H1 (cell line): Measurements from ENCODE around the gene ASF1B. TPM values are rescaled to one million over a fixed set of nuclear protein-coding genes. Genes with fewer than 3 reads are reported as not detected.

Experiments
- CTCF ChIA-PET: fragments of 300-600 bp; sonication (Branson Sonifier 250); formaldehyde crosslinking; loops from one replicate; lab custom pipeline; 2021; ENCODE audit not compliant: partially characterized antibody; lab: Charles Lee
- POLR2A ChIA-PET: fragments of 300-600 bp; sonication (Branson Sonifier 250); formaldehyde crosslinking; loops from one replicate; lab custom pipeline; 2021; ENCODE audit warnings: inconsistent platforms; ENCODE audit not compliant: partially characterized antibody; lab: Charles Lee
- DNase-seq, 2 experiments: peaks; one replicate each; pipeline versions ENCODE4 v3.0.0 to v3.0.0-alpha.2; 2010 to 2022; ENCODE audit warnings: low spot score in 2 of 2, low read depth in 1 of 2, mixed read lengths in 1 of 2
- FAIRE-seq: peaks from 2 replicates; lab custom pipeline; 2011; peaks lifted over from hg19 to GRCh38; lab: Jason Lieb, UNC
- H2AFZ ChIP-seq: 2 replicates; pipeline ENCODE4 v1.8.1; 2012; ENCODE audit warnings: low read length, inconsistent platforms
- H2AK5ac ChIP-seq: 2 replicates; pipeline ENCODE4 v1.6.1; 2013; ENCODE audit warnings: low read depth, low read length
- H2BK120ac ChIP-seq: replicated peaks from 2 replicates; pipeline ENCODE3; 2013; ENCODE audit warnings: low read depth, low read length, inconsistent platforms
- H2BK12ac ChIP-seq: 2 replicates; pipeline ENCODE4 v1.6.1; 2013; ENCODE audit warnings: low read depth, low read length
- H2BK15ac ChIP-seq: 2 replicates; pipeline ENCODE4 v1.6.1; 2013; ENCODE audit warnings: low read length
- H2BK20ac ChIP-seq: 2 replicates; pipeline ENCODE4 v1.6.1; 2013; ENCODE audit warnings: low read length
- H2BK5ac ChIP-seq: 2 replicates; pipeline ENCODE4 v1.6.1; 2013; ENCODE audit warnings: low read depth, low read length
- H3K14ac ChIP-seq: 2 replicates; pipeline ENCODE4 v1.6.1; 2013; ENCODE audit warnings: inconsistent platforms; ENCODE audit not compliant: insufficient read length
- H3K18ac ChIP-seq: 2 replicates; pipeline ENCODE4 v1.6.1; 2013; ENCODE audit warnings: low read length; ENCODE audit errors: extremely low read depth
- H3K23ac ChIP-seq: 2 replicates; pipeline ENCODE4 v1.6.1; 2013; ENCODE audit warnings: inconsistent platforms; ENCODE audit not compliant: insufficient read length
- H3K23me2 ChIP-seq: 2 replicates; pipeline ENCODE4 v1.6.1; 2013; ENCODE audit warnings: low read depth, low read length
- H3K27ac ChIP-seq: 2 replicates; pipeline ENCODE4 v1.6.1; 2011; ENCODE audit warnings: low read depth, low read length, inconsistent platforms
- H3K27me3 ChIP-seq, 4 experiments: replicated peaks in 1 of 4; 1 replicate in 1 of 4; 2 replicates in 3 of 4; pipeline versions ENCODE4 v1.6.1 to v1.8.1; 2011 to 2013; ENCODE audit warnings: low read length in 3 of 4, mild to moderate bottlenecking in 3 of 4, inconsistent platforms in 2 of 4, mixed read lengths in 2 of 4, moderate library complexity in 1 of 4; ENCODE audit not compliant: control insufficient read depth in 3 of 4, insufficient read depth in 3 of 4; ENCODE audit errors: extremely low read depth in 1 of 4
- H3K36me3 ChIP-seq, 4 experiments: 2 replicates each; pipeline versions ENCODE4 v1.6.1 to v1.8.1; 2011 to 2013; ENCODE audit warnings: mild to moderate bottlenecking in 4 of 4, low read length in 3 of 4, moderate library complexity in 2 of 4, control low read depth in 1 of 4, inconsistent platforms in 1 of 4; ENCODE audit not compliant: insufficient read depth in 4 of 4, control insufficient read depth in 2 of 4
- H3K4ac ChIP-seq: replicated peaks from 2 replicates; pipeline ENCODE3; 2013; ENCODE audit warnings: low read length, low read depth, mixed read lengths, inconsistent platforms; ENCODE audit not compliant: insufficient read length
- H3K4me1 ChIP-seq, 4 experiments: replicated peaks in 1 of 4; 1 replicate in 1 of 4; 2 replicates in 3 of 4; pipeline versions ENCODE4 v1.6.1 to v1.8.1; 2011 to 2013; ENCODE audit warnings: low read length in 3 of 4, inconsistent platforms in 2 of 4, mixed read lengths in 1 of 4; ENCODE audit not compliant: insufficient read depth in 4 of 4, control insufficient read depth in 3 of 4
- H3K4me2 ChIP-seq, 2 experiments: 2 replicates each; pipeline versions ENCODE4 v1.6.1 to v1.8.1; 2011 to 2013; ENCODE audit warnings: low read depth in 2 of 2, low read length in 2 of 2, control low read depth in 1 of 2, inconsistent platforms in 1 of 2, mild to moderate bottlenecking in 1 of 2; ENCODE audit not compliant: insufficient read depth in 1 of 2
- H3K4me3 ChIP-seq, 4 experiments: fragments of 200-600, 300-600 bp in 1 of 4; sonication (generic), shearing (Covaris generic), sonication (Bioruptor Twin) in 1 of 4; 2 replicates each; pipeline versions ENCODE4 v1.5.1 to v1.8.1; 2011 to 2016; ENCODE audit warnings: low read length in 4 of 4, low read depth in 3 of 4, control low read depth in 2 of 4, inconsistent platforms in 2 of 4, mild to moderate bottlenecking in 2 of 4, mixed read lengths in 1 of 4, moderate library complexity in 1 of 4; ENCODE audit not compliant: insufficient read depth in 2 of 4; ENCODE audit errors: extremely low read depth in 1 of 4
- H3K56ac ChIP-seq: replicated peaks from 2 replicates; pipeline ENCODE3; 2013; ENCODE audit warnings: low read depth, mild to moderate bottlenecking, mixed read lengths, low read length, inconsistent platforms; ENCODE audit not compliant: insufficient read length
- H3K79me1 ChIP-seq: 2 replicates; pipeline ENCODE4 v1.6.1; 2013; ENCODE audit warnings: low read depth, low read length, control low read depth
- H3K79me2 ChIP-seq, 2 experiments: 2 replicates each; pipeline versions ENCODE4 v1.6.1 to v1.8.1; 2012 to 2013; ENCODE audit warnings: low read length in 2 of 2, mild to moderate bottlenecking in 2 of 2, inconsistent platforms in 1 of 2; ENCODE audit not compliant: insufficient read depth in 2 of 2, control insufficient read depth in 1 of 2
- H3K9ac ChIP-seq, 4 experiments: replicated peaks in 1 of 4; 1 replicate in 1 of 4; 2 replicates in 3 of 4; pipeline versions ENCODE4 v1.6.1 to v1.8.1; 2011 to 2013; ENCODE audit warnings: low read depth in 3 of 4, low read length in 3 of 4, control low read depth in 2 of 4, mild to moderate bottlenecking in 2 of 4, moderate library complexity in 2 of 4, inconsistent platforms in 1 of 4; ENCODE audit errors: extremely low read depth in 1 of 4
- H3K9me3 ChIP-seq, 2 experiments: 2 replicates each; pipeline versions ENCODE4 v1.6.1 to v1.8.1; 2012 to 2013; ENCODE audit warnings: mild to moderate bottlenecking in 2 of 2, moderate library complexity in 2 of 2, control low read depth in 1 of 2, inconsistent platforms in 1 of 2, low read depth in 1 of 2, low read length in 1 of 2, mixed read lengths in 1 of 2; ENCODE audit not compliant: insufficient read depth in 2 of 2
- H4K20me1 ChIP-seq, 2 experiments: replicated peaks in 1 of 2; 2 replicates each; pipeline versions ENCODE3 to v1.8.1; 2011 to 2013; ENCODE audit warnings: inconsistent platforms in 2 of 2, low read length in 2 of 2, mild to moderate bottlenecking in 1 of 2; ENCODE audit not compliant: insufficient read depth in 2 of 2, control insufficient read depth in 1 of 2
- H4K5ac ChIP-seq: 2 replicates; pipeline ENCODE4 v1.6.1; 2013; ENCODE audit warnings: low read length, low read depth, mixed read lengths, inconsistent platforms; ENCODE audit not compliant: insufficient read length
- H4K8ac ChIP-seq: 2 replicates; pipeline ENCODE4 v1.8.0; 2013; ENCODE audit warnings: mild to moderate bottlenecking, moderate library complexity, low read length, inconsistent platforms; ENCODE audit not compliant: insufficient read depth; ENCODE audit errors: extremely low read depth
- H4K91ac ChIP-seq: replicated peaks from 2 replicates; pipeline ENCODE3; 2013; ENCODE audit warnings: low read length, mixed read lengths, inconsistent platforms; ENCODE audit not compliant: insufficient read length
- CBX8 ChIP-seq: fragments of 300-800, 300-1000 bp; sonication (generic); IDR thresholded peaks from 2 replicates; pipeline ENCODE4 v1.7.1; 2016; ENCODE audit warnings: low read depth, low read length, borderline replicate concordance
- CHD1 ChIP-seq: IDR thresholded peaks from 2 replicates; pipeline ENCODE4 v1.6.1; 2012; ENCODE audit warnings: low read depth, low read length, improper control_type of control experiment
- JUND ChIP-seq: IDR thresholded peaks from 2 replicates; pipeline ENCODE4 v1.6.1; 2011; ENCODE audit warnings: mild to moderate bottlenecking, improper control_type of control experiment, low read length
- MAFK ChIP-seq: IDR thresholded peaks from 2 replicates; pipeline ENCODE4 v1.6.1; 2012; ENCODE audit warnings: low read depth, mild to moderate bottlenecking, improper control_type of control experiment, low read length
- PHF8 ChIP-seq: fragments of 200-600 bp; sonication (generic); conservative IDR thresholded peaks from 2 replicates; pipeline ENCODE4 v1.7.1; 2012; ENCODE audit warnings: low read depth, mild to moderate bottlenecking, inconsistent platforms, low read length, moderate library complexity
- WGBS, 2 experiments: shearing (Covaris generic) in 1 of 2; methylation state at CpG; one replicate each; pipeline versions ENCODE4 v1.1.6 to v1.1.7; 2013 to 2015; ENCODE audit warnings: low lambda C conversion rate in 2 of 2, mixed read lengths in 2 of 2, inconsistent platforms in 1 of 2, low coverage in 1 of 2, missing lambda C conversion rate in 1 of 2; ENCODE audit not compliant: insufficient replicate concordance in 2 of 2, insufficient coverage in 1 of 2, insufficient read length in 1 of 2; ENCODE audit errors: extremely low coverage in 1 of 2, missing lambda C conversion rate in 1 of 2; 5-methylcytosine and 5-hydroxymethylcytosine counted together
- polyA plus RNA-seq, 7 experiments: library from polyadenylated mRNA; depleted of rRNA in 3 of 7; stranded (reverse) in 5 of 7; unstranded in 2 of 7; fragments of >200 nt in 5 of 7; fragments of 200-250 nt in 2 of 7; gene quantifications; 1 replicate in 5 of 7; 2 replicates in 1 of 7; 4 replicates in 1 of 7; pipeline versions ENCODE4 v1.2.1 to v1.2.3, GENCODE V29; 2011 to 2013; ENCODE audit warnings: missing spikeins in 2 of 7, mixed read lengths in 2 of 7
- total RNA-seq: library from RNA; stranded (reverse); fragmentation: NEBNext Ultra II Directional; extraction: Animal tissue kit (Norgen Biotek cat#: 25700); gene quantifications from 2 replicates; pipeline ENCODE4 v1.2.1, GENCODE V29; 2021

Gene ASF1B
- total and polyA plus RNA-seq, 2 of the 8 experiments (the other 6 are each of a cell fraction or from before 2014, with no cell fraction given): 32.6 to 59.2 TPM

DNA sequence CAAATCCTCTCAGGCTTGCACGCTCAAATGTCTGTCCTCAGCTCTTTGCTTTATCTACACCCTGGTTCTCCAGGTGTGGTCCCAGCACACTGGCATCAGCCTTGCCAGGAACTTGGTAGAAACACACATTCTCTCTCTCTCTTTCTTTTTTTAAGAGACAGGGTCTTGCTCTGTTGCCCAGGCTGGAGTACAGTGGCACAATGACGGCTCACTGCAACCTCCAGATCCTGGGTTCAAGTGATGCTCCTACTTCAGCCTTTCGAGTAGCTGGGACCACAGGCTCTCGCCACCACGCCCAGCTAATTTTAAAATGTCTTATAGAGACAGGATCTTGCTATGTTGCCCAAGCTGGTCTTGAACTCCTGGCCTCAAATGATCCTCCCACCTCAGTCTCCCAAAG lies 48.8 kb upstream of the ASF1B start:
- Histone ChIP-seq H4K5ac (no peak overlapping the region), H4K8ac (no peak overlapping the region), H3K18ac (no peak overlapping the region)
- POLR2A ChIA-PET: interaction anchor here (0.6 to 0.7 kb wide), 2 partner anchors 23 to 253 kb away, joined by 3 to 4 read pairs; no protein-coding TSS in a partner anchor
- no peak for TF ChIP-seq MAFK
- TF ChIP-seq CBX8: no peak
- TF ChIP-seq CHD1: no peak
- TF ChIP-seq JUND: no peak
- no peak for TF ChIP-seq PHF8
- TF ChIP-seq, all 59 proteins: peak for 0
- Histone ChIP-seq H3K56ac (no peak overlapping the region), H3K4me3 (no peak overlapping the region), H3K79me2 (peaks cover 4 to 49% of the 10 kb centered on the region in 2 experiments; a peak in 3 of 4 replicates), H3K4ac (no peak overlapping the region), H2AK5ac (no peak overlapping the region), H3K79me1 (peaks cover 3% of the 10 kb centered on the region), H2AFZ (no peak overlapping the region), H2BK15ac (no peak overlapping the region), H3K14ac (no peak overlapping the region), H4K91ac (no peak overlapping the region), H3K27me3 (no peaks in the 10 kb centered on the region), H2BK5ac (no peak overlapping the region), H3K23ac (no peak overlapping the region), H3K4me1 (no peaks in the 10 kb centered on the region), H3K36me3 (peaks cover 0 to 3% (median 0%) of the 10 kb centered on the region in 4 experiments; a peak in 1 of 8 replicates), H3K27ac (no peak overlapping the region), H3K23me2 (no peaks in the 10 kb centered on the region), H3K9me3 (no peaks in the 10 kb centered on the region), H2BK20ac (no peak overlapping the region), H3K4me2 (no peak overlapping the region), H2BK120ac (no peak overlapping the region), H4K20me1 (peaks cover 23 to 30% of the 10 kb centered on the region in 2 experiments), H2BK12ac (no peak overlapping the region), H3K9ac (no peak overlapping the region)
- FAIRE-seq: no peak
- DNase-seq: no peak
- CTCF ChIA-PET: interaction anchor here (0.7 to 2.5 kb wide), 4 partner anchors 13 to 221 kb away, joined by 3 to 24 read pairs (median 4); no protein-coding TSS in a partner anchor
- WGBS, 2 experiments: 89% methylated on average over 5 of the region's 5 CpGs; no CpG with 5 or more reads in 1 of the 2 experiments
